H9 (cell line): ENCODE data around the gene IGSF11. TPM values are rescaled to one million over a fixed set of nuclear protein-coding genes. Genes with fewer than 3 reads are reported as not detected.

Experiments used
- DNase-seq: peaks from one replicate; pipeline ENCODE4 v3.0.0-alpha.2; 2017
- H2AFZ ChIP-seq: one replicate; pipeline ENCODE4 v1.6.1; 2013; ENCODE audit warnings: mild to moderate bottlenecking, low read length, control low read depth, moderate library complexity
- H2AK5ac ChIP-seq: 2 replicates; pipeline ENCODE4 v1.6.1; 2013; ENCODE audit warnings: low read length, control low read depth, mixed read lengths; ENCODE audit not compliant: insufficient read length
- H2BK120ac ChIP-seq: one replicate; pipeline ENCODE4 v1.6.1; 2013; ENCODE audit warnings: low read depth, mild to moderate bottlenecking, low read length, control low read depth, inconsistent platforms; ENCODE audit not compliant: poor library complexity, severe bottlenecking
- H2BK12ac ChIP-seq: 2 replicates; pipeline ENCODE4 v1.6.1; 2013; ENCODE audit warnings: low read length, control low read depth, mixed read lengths, low read depth; ENCODE audit not compliant: insufficient read length
- H2BK15ac ChIP-seq: 2 replicates; pipeline ENCODE4 v1.6.1; 2013; ENCODE audit warnings: low read depth, low read length, control low read depth
- H2BK20ac ChIP-seq: one replicate; pipeline ENCODE4 v1.6.1; 2013; ENCODE audit warnings: low read depth, mild to moderate bottlenecking, low read length, control low read depth, inconsistent platforms; ENCODE audit not compliant: poor library complexity, severe bottlenecking
- H2BK5ac ChIP-seq: 2 replicates; pipeline ENCODE4 v1.6.1; 2013; ENCODE audit warnings: low read length, control low read depth, mixed read lengths; ENCODE audit not compliant: insufficient read length
- H3K14ac ChIP-seq: 2 replicates; pipeline ENCODE4 v1.6.1; 2013; ENCODE audit warnings: low read length, control low read depth; ENCODE audit not compliant: insufficient read depth
- H3K18ac ChIP-seq: 2 replicates; pipeline ENCODE4 v1.6.1; 2013; ENCODE audit warnings: low read depth, mild to moderate bottlenecking, mixed read lengths, low read length, control low read depth; ENCODE audit not compliant: insufficient read length
- H3K23ac ChIP-seq: 2 replicates; pipeline ENCODE4 v1.6.1; 2013; ENCODE audit warnings: low read length, control low read depth, mixed read lengths, low read depth; ENCODE audit not compliant: insufficient read length
- H3K23me2 ChIP-seq: 2 replicates; pipeline ENCODE4 v1.6.1; 2013; ENCODE audit warnings: low read depth, mild to moderate bottlenecking, mixed read lengths, low read length, control low read depth; ENCODE audit not compliant: insufficient read length, poor library complexity, severe bottlenecking
- H3K27ac ChIP-seq: 2 replicates; pipeline ENCODE4 v1.5.1; 2013; ENCODE audit warnings: low read length, control low read depth, mixed read lengths, low read depth; ENCODE audit not compliant: insufficient read length
- H3K27me3 ChIP-seq: 2 replicates; pipeline ENCODE4 v1.6.1; 2013; ENCODE audit warnings: low read length, control low read depth, inconsistent platforms; ENCODE audit not compliant: insufficient read depth
- H3K4ac ChIP-seq: 2 replicates; pipeline ENCODE4 v1.6.1; 2013; ENCODE audit warnings: low read depth, mild to moderate bottlenecking, control low read depth, inconsistent platforms, low read length, moderate library complexity
- H3K4me1 ChIP-seq: 2 replicates; pipeline ENCODE4 v1.6.1; 2013; ENCODE audit warnings: low read length, control low read depth, inconsistent platforms; ENCODE audit not compliant: insufficient read depth
- H3K4me2 ChIP-seq: 2 replicates; pipeline ENCODE4 v1.6.1; 2013; ENCODE audit warnings: low read length, control low read depth, mixed read lengths; ENCODE audit not compliant: insufficient read length, insufficient read depth
- H3K56ac ChIP-seq: 2 replicates; pipeline ENCODE4 v1.6.1; 2013; ENCODE audit warnings: low read depth, mild to moderate bottlenecking, mixed read lengths, low read length, control low read depth; ENCODE audit not compliant: insufficient read length
- H3K79me1 ChIP-seq: 2 replicates; pipeline ENCODE4 v1.6.1; 2013; ENCODE audit warnings: low read depth, mild to moderate bottlenecking, moderate library complexity, low read length, control low read depth, inconsistent platforms; ENCODE audit not compliant: insufficient read depth, poor library complexity, severe bottlenecking
- H3K79me2 ChIP-seq: 2 replicates; pipeline ENCODE4 v1.6.1; 2013; ENCODE audit warnings: low read length, control low read depth, inconsistent platforms; ENCODE audit not compliant: insufficient read depth
- H3K9ac ChIP-seq: 2 replicates; pipeline ENCODE4 v1.6.1; 2013; ENCODE audit warnings: low read length, control low read depth, mixed read lengths; ENCODE audit not compliant: insufficient read length; ENCODE audit errors: extremely low read depth
- H3K9me3 ChIP-seq: one replicate; pipeline ENCODE4 v1.6.1; 2013; ENCODE audit warnings: low read depth, low read length, inconsistent platforms; ENCODE audit not compliant: control insufficient read depth
- H3T11ph ChIP-seq: one replicate; pipeline ENCODE4 v1.6.1; 2013; ENCODE audit warnings: mild to moderate bottlenecking, low read length, control low read depth, inconsistent platforms
- H4K20me1 ChIP-seq: one replicate; pipeline ENCODE4 v1.6.1; 2013; ENCODE audit not compliant: control insufficient read depth, insufficient read length, insufficient read depth
- H4K5ac ChIP-seq: 2 replicates; pipeline ENCODE4 v1.6.1; 2013; ENCODE audit warnings: low read depth, mild to moderate bottlenecking, mixed read lengths, low read length, control low read depth; ENCODE audit not compliant: insufficient read length
- H4K8ac ChIP-seq: replicated peaks from 2 replicates; pipeline ENCODE4 v1.6.1; 2013; ENCODE audit warnings: low read length, control low read depth, mixed read lengths, low read depth; ENCODE audit not compliant: insufficient read length
- H4K91ac ChIP-seq: 2 replicates; pipeline ENCODE4 v1.6.1; 2013; ENCODE audit warnings: low read depth, mild to moderate bottlenecking, moderate library complexity, mixed read lengths, low read length, control low read depth; ENCODE audit not compliant: insufficient read length
- H3K27ac Mint-ChIP-seq, 3 experiments: 2 replicates in 2 of 3; 3 replicates in 1 of 3; pipeline ENCODE4 v1.8.0; 2020 to 2021; ENCODE audit warnings: mixed read lengths in 3 of 3, mild to moderate bottlenecking in 1 of 3, moderate library complexity in 1 of 3
- H3K27me3 Mint-ChIP-seq: 2 replicates; pipeline ENCODE4 v1.8.0; 2021; ENCODE audit warnings: low read depth, mild to moderate bottlenecking, moderate library complexity, mixed read lengths
- H3K36me3 Mint-ChIP-seq, 3 experiments: 2 replicates in 2 of 3; 3 replicates in 1 of 3; pipeline ENCODE4 v1.8.0; 2020 to 2021; ENCODE audit warnings: low read depth in 3 of 3, mixed read lengths in 3 of 3; ENCODE audit not compliant: insufficient read depth in 1 of 3
- H3K4me1 Mint-ChIP-seq, 2 experiments: 2 replicates each; pipeline ENCODE4 v1.8.0; 2020; ENCODE audit warnings: mixed read lengths in 2 of 2
- H3K4me3 Mint-ChIP-seq, 2 experiments: 2 replicates in 1 of 2; 3 replicates in 1 of 2; pipeline ENCODE4 v1.8.0; 2020 to 2021; ENCODE audit warnings: mild to moderate bottlenecking in 2 of 2, mixed read lengths in 2 of 2, moderate library complexity in 1 of 2
- H3K9me3 Mint-ChIP-seq, 2 experiments: 2 replicates in 1 of 2; 3 replicates in 1 of 2; pipeline ENCODE4 v1.8.0; 2020; ENCODE audit warnings: mild to moderate bottlenecking in 2 of 2, mixed read lengths in 2 of 2, moderate library complexity in 1 of 2
- CTCF ChIP-seq: fragments of 200-600 bp; sonication (generic); conservative IDR thresholded peaks from 3 replicates; pipeline ENCODE4 v1.8.0; 2021; ENCODE audit warnings: antibody characterized with exemption, mild to moderate bottlenecking
- WGBS: extraction: QIAGEN DNeasy Blood & Tissue Kit; methylation state at CpG from one replicate; pipeline ENCODE4 v1.1.7; 2013; ENCODE audit warnings: missing lambda C conversion rate, low lambda C conversion rate, mixed read lengths; ENCODE audit not compliant: insufficient read length; ENCODE audit errors: extremely low coverage; 5-methylcytosine and 5-hydroxymethylcytosine counted together
- total RNA-seq: library from RNA; stranded (reverse); gene quantifications from 2 replicates; pipeline ENCODE4 v1.2.1, GENCODE V29; 2021

The IGSF11 gene
- total RNA-seq, 1 experiment from 2014 or later: 1.6 TPM

- H3K4me1 ChIP-seq: no peaks in the 10 kb centered on the region
- H3K9me3 Mint-ChIP-seq: peaks cover 0 to 7% of the 10 kb centered on the region in 2 experiments; a peak in 3 of 5 replicates
These were observed 184.0 kb downstream of the IGSF11 start for GRCh38 chr3:118850687-118851086.

More at GRCh38 chr3:118850687-118851086, 184.0 kb downstream of the IGSF11 start:
- Histone ChIP-seq H4K20me1 (no peaks in the 10 kb centered on the region), H3K14ac (no peak overlapping the region), H3K79me2 (no peaks in the 10 kb centered on the region), H3K27ac (no peak overlapping the region), H3K4me2 (no peak overlapping the region), H2BK20ac (no peak overlapping the region), H2BK5ac (no peak overlapping the region), H3K79me1 (no peaks in the 10 kb centered on the region), H4K91ac (no peak overlapping the region), H3K23me2 (no peaks in the 10 kb centered on the region), H3K27me3 (no peaks in the 10 kb centered on the region), H3K18ac (no peak overlapping the region), H4K8ac (no peak overlapping the region), H3K9ac (no peak overlapping the region), H2BK120ac (no peak overlapping the region), H3K4ac (no peak overlapping the region), H2AFZ (no peak overlapping the region), H3T11ph (no peak overlapping the region), H2BK12ac (no peak overlapping the region), H3K9me3 (no peaks in the 10 kb centered on the region), H3K23ac (no peak overlapping the region), H2BK15ac (no peak overlapping the region), H4K5ac (no peak overlapping the region), H3K56ac (no peak overlapping the region), H2AK5ac (no peak overlapping the region)
- H3K4me1 Mint-ChIP-seq: no peaks in the 10 kb centered on the region
- WGBS: no CpG with 5 or more reads among the region's 10 CpGs
- no peaks in the 10 kb centered on the region for H3K36me3 Mint-ChIP-seq
- DNase-seq: no peak
- H3K4me3 Mint-ChIP-seq: no peak overlapping the region
- peak; percentile 39; the same call in 2 of the 3 replicates for TF ChIP-seq CTCF
- H3K27ac Mint-ChIP-seq: no peak overlapping the region
- H3K27me3 Mint-ChIP-seq: no peaks in the 10 kb centered on the region; the same call in 1 of the 2 replicates

Other genes starting within 250 kb of the IGSF11 start
- not detected in 2 replicates for gene TEX55, start 111.3 kb upstream of the IGSF11 start, total RNA-seq
- 0.33 and 1.0 TPM in 2 replicates for gene UPK1B, start 138.8 kb upstream of the IGSF11 start, total RNA-seq
- gene B4GALT4, start 206.0 kb upstream of the IGSF11 start, total RNA-seq: 43.3 and 46.5 TPM in 2 replicates